GM19372 (cell line): ENCODE results near the gene LCK.
"Not testable (repeated sequence)": the region's sequence is repeated elsewhere in the genome, so short reads cannot be mapped to it uniquely, and the experiment has no call there.

Experiments used
- ATAC-seq: cut with Tn5 transposase; IDR thresholded peaks from one replicate; pipeline ENCODE4 v1.9.1; 2021; ENCODE audit warnings: mild to moderate bottlenecking, low read depth, moderate library complexity; ENCODE audit not compliant: unreplicated experiment

LCK gene

DNA sequence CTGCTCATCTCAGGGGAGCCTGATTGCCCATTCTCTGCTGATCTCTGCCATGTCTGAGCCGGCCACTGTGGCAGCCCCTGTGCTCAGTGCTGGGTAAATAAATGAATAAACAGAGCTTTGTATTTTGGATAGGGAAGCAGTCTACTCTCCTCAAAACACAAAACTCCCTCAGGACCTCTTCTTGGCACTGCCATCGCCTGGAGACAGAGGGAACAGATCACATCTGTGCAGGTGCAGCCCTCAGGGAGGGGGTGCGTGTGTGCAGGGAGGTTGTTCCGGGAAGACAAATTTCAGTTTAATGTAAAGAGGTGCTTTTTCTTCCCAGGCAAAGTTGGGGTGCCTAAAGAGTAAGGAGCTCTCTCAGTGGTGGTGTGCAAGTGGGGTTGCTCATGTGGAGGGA is 11.7 kb upstream of the LCK start:
- ATAC-seq = no peak

DNA sequence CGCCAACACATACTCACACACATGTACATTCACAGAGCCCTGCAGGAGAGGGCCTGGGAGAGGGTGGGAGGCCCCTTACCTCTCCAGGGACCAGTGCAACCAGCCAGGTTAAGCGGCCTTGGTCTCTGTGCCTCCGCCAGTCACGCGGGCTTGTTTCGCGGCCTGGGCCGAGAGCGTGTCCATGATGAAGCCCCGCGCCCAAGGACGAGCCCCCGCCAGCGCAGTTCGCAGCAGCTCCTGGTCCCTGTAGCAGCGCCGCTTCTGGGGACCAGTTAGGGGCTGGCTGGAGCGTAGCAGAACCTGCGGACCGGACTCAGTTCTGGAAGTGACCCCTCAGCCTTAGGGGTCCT is 11.3 kb upstream of the LCK start:
- no peak for ATAC-seq

DNA sequence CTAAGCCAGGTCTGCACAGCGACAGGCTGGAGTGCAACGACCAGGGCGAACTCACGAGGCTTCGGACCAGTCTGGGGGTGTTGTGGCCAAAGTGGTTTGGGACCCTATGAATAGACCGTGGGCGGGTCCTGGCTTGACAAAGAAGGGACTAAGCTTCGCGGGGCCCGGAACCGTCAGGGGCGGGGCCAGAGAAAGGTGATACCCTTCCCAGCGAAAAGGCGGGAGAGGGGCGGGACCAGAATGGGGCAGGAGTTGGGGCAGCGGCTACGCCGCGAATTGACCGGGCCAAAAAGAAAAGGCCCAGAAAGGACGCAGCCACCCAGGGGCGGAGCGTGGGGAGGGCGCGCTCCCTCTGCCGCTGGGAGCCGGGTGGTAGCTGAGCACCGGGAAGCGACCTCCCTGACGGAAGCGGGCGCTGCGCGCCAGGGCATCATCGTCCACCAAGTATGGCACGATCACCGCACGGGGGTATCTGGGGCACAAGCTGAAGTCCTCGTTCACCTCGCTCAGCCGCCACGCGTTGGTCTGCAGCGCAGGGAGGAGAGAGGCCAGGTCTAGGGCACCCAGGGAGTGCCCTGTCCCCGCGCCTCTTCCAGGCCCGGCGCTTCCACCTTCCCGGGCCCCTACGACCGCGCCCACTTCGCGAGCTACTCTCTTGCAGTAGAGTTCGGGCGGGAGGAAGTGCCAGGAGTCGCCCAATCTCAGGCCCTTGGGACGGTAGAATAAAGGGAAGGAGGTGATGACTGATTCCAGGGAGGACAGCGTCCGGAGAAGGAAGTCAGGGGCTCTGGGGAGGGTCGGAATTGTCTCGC is 10.7 kb upstream of the LCK start:
- ATAC-seq = no peak

DNA sequence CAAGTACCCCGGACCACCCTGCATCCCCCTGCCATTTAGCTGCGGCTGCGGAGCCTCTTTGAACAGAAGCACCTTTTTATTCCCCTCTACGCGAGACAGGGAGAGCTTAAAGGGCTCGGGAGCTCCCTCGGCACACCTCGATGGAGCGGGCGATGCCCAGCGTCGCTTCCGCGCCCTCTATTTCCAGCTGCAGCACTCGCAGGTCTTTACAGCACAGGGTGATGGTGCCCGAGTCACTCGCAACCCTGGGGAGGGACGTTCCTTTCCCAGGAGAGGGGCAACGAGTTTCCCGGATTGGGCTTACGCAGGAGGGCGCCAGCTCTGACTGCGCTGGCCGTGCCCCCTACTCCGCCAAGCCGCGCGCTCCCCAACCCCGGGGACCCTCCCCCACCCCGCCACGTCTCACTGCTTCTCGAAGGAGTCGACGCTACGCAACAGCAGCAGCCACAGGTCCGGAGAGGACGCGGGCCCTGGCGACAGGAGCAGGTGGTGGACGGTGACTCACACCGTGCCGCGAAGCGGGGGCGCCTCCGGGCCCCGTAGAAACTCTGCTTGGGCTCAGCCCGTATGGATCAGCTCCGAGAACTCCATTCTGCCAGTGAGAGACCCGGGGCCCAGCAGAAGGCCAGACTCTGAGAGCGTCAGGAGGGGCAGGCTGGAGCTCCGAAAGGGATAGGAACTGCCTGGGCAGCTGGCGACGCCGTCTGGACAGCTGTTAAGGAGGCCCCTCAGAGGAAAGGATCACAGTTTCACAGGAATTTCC is 9.9 kb upstream of the LCK start:
- no peak for ATAC-seq

DNA sequence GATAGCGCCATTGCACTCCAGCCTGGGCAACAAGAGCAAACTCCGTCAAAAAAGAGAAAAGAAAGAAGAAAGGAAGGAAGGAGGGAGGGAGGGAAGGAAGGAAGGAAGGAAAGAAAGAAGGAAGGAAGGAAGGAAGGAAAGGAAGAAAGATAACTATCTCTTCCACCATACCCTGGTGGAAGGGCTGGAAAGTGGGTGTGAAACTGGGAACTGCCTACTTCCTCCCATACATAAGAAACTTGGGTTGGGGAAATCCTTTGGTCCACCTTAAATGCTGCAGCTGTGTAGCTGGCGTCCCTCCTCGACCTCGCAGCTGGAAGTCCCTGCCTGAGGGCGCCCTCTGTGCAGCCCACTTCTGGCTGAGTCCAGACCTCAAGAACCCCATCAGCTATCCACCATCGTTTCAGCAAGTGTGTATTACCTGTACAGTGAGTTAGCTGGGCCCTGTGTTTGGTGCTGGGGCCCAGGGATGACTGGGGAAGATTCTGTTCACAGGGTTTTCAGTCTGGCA is 8.7 kb upstream of the LCK start:
- ATAC-seq = no peak

DNA sequence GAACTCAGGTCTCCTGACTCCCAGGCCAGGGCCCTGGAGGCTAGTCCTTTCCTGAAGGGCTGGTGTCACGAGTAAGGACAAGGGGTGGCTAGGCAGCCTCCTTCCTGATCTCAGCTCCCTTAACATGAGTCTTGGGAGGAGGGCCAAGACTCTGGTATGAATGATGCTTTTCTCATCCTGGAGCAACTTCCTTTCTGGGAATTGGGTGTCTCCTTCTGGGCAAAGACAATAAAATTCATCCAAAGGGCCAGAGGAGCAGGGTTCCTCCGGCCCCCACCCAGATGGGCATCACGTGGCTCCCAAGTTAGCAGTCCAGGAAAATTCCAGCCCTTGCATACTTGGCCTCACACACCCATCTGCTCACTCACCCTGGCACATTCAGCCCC is 4.2 kb upstream of the LCK start, which contains the start of gene FAM167B:
Gene FAM167B (plus strand): TSS at position 335 of the 386 bp plus-strand sequence. CDS start 200 bp downstream, outside the sequence.
- ATAC-seq = no peak

DNA sequence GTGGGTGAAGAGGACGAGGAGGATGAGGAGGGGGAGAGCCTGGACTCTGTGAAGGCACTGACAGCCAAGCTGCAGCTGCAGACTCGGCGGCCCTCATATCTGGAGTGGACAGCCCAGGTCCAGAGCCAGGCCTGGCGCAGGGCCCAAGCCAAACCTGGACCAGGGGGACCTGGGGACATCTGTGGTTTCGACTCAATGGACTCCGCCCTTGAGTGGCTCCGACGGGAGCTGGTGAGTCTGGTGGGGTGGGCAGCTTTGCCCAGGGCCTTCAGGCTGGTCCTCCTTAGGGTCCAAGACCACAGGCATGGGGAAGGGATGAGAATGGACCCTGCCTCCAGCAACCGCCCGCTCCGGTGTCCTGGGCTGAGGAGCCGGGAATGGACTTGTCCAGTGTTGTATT is 3.6 kb upstream of the LCK start:
- ATAC-seq = no peak

DNA sequence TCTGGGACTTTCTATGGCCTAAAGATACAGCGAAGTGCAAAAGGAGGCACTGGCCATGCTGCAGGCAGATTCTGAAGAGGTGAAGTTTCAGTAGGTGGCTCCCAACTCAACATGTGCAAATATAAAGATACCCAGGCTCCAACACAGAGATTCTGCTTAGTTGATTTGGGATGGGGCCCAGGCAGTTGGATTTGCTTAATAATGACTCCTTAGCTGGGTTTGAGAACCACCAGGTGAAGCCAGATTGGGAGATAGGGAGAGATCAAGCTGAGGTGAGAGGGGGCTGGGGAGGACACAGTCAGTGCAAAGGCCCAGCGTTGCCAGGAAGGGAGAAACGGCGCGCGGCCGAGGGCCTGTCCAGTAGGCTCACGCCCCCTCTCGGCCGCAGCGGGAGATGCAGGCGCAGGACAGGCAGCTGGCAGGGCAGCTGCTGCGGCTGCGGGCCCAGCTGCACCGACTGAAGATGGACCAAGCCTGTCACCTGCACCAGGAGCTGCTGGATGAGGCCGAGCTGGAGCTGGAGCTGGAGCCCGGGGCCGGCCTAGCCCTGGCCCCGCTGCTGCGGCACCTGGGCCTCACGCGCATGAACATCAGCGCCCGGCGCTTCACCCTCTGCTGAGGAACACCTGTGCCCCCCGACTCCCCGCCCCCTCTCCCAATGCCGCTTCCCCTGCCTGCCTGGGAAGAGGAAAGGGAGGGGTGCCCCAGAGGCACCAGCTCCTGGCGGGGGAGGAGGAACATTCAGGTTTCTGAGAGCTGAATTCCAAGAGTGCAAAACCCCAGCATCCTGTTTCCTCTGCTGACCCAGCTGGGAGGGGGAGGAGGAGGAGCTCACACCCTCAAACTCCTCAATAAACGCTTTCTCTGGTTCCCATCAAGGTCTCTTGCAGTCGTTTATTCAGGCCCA is 2.8 kb upstream of the LCK start:
- no peak for ATAC-seq

DNA sequence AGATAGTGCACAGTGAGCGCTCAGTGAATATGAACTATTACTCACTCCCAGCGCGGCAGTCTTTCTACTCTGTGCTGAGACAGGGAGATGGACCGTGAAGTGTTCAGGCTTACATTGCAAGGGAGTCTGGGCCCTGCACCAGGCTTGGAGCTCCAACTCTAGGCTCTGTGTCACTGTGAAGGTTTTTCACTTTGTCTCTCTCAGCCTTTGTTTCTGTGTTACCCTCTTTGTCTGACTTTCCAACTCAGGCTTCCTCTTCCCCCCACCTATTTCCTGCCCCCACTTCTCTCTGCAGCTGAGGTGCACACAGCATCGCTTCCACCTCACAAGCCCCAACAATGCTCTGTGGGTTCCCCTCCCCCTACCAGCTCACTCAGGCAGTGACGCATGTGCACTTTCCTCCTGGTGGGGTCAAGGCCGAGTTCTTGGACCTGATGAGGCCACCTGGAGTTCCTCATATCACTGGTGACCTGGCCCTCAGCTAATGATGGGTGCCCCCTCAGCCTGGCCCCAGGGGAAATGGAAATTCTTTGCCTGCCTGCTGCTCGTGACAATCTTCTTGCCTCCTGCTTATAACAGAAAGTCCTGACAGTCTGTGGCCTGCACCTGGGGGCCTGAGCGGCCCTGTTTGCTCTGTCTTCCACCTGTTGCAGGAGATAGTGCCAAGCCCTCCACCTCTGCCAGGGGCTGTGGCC is 1.1 kb upstream of the LCK start:
- peak; percentile 58 for ATAC-seq

DNA sequence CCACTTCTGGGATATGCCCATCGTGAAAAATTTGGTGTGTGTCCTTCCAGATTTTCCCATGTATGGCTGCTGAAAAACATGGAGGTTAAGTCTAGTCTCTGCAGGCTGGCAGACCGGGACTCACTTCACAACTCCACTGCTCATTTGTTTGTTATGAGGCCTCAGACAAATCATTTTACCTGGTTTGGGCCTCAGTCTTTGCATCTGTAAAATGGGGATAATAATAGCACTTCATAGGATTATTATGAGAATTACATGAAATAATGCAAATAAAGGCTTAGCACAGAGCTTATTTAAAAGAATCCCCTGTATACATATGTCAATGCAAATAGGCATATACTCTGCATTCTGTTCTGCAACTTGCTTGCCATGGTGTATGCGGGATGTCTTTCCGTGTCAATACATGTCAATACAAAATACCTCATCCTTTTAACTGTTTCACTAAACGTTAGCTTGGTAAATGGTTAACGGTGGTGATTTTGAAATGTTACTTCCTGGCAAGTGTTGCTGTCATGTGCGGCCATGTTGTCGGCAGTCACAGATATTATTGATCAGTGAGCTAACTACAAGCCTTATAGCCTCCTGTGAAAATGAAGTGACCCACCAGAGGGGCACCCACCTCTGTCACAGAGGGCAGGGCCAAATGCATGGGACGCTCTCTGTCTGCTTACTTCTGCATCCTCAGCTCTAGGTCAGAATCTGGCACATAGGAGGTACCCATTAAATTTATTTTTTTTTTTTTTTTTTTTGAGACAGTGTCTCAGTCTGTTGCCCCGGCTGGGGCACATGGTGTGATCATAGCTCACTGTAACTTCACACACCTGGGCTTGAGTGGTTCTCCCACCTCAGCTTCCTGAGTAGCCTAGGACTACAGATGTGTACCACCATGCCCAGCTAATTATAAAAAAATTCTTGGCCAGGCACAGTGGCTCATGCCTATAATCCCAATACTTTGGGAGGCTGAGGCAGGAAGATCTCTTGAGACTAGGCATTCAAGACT is 4.3 kb downstream of the LCK start:
- no peak for ATAC-seq

DNA sequence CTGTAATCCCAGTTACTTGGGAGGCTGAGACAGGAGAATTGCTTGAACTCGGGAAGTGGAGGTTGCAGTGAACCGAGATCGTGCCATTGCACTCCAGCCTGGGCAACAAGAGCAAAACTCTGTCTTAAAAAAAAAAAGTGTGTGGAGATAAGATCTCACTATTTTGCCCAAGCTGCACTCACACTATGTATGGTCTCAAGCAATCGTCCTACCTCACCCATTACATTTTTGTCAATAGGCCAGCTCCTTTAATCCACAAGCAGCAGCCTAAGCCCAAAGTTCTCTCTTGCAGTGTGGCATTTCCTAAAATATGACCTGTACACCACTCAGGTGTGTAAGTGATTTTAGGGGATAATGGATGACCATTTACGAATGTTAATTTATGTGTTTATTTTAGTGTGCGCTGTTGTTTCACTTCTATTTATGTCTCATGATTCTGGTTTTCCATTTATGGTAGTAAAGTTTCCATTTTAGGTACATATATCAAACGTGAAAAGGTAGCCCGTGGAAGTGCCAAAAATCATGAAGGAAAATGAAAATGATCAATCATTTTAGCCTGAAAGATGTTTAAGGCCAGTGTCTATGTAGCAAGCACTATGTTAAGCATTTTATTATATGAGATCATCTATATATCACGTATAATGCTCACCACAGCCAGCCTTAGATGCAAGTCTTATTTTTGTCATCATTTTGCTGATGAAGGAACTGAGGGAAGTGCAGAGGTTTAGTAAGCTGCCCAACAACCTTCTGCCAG is 5.6 kb downstream of the LCK start:
- no peak for ATAC-seq

DNA sequence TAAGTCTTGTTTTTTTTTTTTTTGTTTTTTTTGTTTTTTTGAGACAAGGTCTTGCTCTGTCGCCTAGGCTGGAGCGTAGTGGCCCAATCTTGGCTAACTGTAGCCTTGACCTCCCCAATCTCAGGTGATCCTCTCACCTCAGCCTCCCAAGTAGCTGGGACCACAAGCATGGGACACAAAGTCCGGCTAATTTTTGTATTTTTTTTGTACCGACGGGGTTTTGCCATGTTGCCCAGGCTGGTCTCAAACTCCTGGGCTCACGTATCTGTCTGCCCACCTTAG is 6.1 kb downstream of the LCK start:
- ATAC-seq = no peak

DNA sequence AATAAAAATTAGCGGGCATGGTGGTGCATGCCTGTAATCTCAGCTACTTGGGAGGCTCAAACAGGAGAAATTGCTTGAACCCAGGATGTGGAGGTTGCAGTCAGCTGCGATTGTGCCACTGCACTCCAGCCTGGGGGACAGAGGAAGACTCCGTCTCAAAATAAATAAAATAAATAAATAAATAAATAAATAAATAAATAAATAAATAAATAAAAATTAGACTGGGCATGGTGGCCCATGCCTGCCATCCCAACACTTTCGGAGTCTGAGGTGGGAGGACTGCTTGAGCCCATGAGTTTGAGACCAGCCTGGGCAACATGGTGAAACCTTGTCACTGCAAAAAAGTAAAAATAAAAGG is 12.2 kb downstream of the LCK start:
- not testable (repeated sequence) for ATAC-seq

DNA sequence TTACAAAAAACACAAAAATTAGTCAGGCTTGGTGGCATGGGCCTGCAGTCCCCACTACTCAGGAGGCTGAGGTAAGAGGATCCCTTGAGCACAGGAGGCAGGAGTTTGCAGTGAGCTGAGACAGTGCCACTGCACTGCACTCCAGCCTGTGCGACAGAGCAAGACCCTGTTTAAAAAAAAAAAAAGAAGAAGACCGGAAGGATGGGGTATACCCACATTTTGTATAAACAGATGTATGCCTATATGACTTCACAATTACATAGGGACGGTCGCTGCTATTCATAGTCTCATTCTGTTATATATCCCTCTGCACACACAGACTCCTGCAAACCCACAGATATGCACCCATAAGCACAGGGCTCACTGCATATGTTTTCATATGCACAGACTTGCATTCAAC is 12.7 kb downstream of the LCK start:
- ATAC-seq = no peak

DNA sequence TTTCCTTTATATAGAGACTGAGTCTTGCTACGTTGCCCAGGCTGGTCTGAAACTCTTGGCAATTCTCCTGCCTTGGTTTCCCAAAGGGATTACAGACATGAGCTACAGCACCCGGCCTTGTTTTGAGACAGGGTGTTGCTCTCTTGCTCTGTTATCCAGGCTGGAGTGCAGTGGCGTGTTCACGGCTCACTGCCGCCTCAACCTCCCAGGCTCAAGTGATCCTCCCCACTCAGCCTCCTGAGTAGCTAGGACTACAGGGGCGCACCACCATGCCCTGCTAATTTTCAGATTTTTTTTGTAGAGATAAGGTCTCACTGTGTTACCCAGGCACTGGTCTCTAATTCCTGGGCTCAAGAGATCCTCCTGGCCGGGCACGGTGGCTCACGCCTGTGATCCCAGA is 14.8 kb downstream of the LCK start:
- ATAC-seq = no peak

DNA sequence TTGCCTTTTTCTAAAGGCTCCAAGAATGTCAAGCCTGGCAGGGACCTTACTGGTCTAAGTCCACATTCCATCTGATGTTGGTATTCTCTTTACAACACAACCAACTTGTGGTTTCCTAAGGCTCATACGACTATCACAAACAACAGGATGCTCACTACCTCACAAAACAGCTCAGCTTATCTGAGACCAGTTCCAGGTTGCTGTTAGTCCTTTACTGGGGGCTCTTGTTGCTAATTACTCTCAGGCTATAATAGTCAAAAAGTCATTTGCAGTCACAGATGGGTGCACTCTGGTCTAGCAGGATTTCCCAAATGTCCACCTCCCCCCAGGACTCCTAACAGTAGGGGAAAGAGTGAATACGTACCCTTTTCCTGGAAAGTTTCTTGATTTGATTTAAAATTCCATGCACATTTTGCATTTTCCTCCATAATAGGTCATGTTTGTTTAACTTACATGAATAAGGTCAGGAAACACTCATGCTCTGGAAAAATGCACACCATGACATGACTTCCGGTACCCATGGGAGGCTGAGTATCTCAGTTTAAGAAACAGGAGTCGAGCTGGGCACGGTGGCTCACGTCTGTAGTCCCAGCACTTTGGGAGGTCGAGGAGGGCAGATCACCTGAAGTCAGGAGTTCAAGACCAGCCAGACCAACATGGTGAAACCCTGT is 16.0 kb downstream of the LCK start:
- ATAC-seq = no peak

DNA sequence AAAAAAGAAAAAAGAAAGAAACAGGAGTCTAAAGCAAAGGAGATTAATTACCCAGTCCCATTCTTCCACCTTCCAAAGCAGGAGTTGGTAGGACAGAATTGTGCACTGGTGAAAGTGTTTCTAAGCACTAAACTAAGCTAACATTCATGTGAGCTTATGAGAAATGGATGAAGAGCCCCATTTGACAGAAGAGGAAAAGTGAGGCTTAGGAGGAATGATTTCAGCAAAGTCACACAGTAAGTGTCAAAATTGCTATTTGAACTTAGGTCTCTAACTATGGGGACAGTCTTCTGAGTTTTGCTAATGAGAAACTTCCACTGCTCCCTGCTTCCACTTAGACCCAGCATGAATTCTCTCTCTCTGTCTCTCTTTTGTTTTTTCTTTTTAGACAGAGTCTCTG is 18.7 kb downstream of the LCK start:
- ATAC-seq = no peak
